T47D (cell line): ENCODE measurements around the gene LMAN1L.
A peak's percentile ranks its signal among the peaks of the same experiment; 100 is the strongest.

Source experiments
- DNase-seq, 2 experiments: peaks; one replicate each; pipeline versions ENCODE4 v3.0.0 to v3.0.0-alpha.2; 2011 to 2012; ENCODE audit warnings: low read depth in 1 of 2, low spot score in 1 of 2
- JUND ChIP-seq: IDR thresholded peaks from 2 replicates; pipeline ENCODE4 v1.6.1; 2012; ENCODE audit warnings: low read depth
- in situ Hi-C: cut with HindIII; loops from 2 replicates; pipeline ENCODE4 v1.10.0; 2016; ENCODE audit warnings: low sequenced_read_pairs, low pct_unique_long_range_greater_than_20kb

Gene LMAN1L

DNA sequence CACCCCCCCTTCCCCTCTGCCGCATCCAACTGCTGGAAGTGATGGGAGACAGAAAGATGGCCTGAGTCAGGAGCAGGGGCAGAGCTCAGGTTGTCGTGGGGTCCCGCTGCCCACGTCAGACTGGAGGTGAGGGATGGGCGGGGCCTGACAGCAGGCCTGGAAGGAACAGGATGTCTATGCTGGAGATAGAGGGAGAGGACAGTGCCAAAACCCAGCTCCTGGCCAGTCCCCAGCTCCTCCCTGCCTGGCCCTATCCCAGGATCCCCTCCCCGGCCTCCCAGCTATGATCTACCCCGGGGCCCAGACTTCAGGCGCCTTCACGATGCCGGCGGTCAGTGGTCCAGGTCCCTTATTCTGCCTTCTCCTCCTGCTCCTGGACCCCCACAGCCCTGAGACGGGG, at the start of gene LMAN1L:
LMAN1L (plus strand) TSS at position 303 of the 400 bp plus-strand sequence; CDS start at position 323, 20 bp downstream.
- DNase-seq = no peak
- no peak for TF ChIP-seq JUND
- in situ Hi-C loops = no loop called here

DNA sequence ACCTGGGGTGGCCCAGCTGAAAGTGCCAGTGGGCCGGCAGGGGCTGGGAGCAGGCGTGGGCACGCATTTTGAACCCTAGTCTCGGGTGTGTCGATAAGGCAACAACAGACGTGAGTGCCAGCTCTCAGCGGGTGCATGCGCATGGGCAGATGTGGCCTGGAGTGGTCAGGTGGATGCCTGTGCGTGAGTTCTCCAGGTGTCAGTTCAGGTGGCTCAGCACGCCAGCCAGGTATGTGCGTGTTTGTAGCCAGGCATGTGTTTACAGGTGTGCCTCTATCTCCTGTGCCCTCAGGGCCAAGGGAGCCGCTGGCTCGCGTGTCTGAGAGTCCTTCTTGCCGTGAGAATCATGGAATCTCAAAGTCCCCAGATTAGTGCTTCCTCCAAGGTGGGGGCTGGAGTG, 49.2 kb upstream of the LMAN1L start:
- TF ChIP-seq JUND = no peak
- in situ Hi-C loops = no loop called here
- DNase-seq = peak; percentile 51 to 74

DNA sequence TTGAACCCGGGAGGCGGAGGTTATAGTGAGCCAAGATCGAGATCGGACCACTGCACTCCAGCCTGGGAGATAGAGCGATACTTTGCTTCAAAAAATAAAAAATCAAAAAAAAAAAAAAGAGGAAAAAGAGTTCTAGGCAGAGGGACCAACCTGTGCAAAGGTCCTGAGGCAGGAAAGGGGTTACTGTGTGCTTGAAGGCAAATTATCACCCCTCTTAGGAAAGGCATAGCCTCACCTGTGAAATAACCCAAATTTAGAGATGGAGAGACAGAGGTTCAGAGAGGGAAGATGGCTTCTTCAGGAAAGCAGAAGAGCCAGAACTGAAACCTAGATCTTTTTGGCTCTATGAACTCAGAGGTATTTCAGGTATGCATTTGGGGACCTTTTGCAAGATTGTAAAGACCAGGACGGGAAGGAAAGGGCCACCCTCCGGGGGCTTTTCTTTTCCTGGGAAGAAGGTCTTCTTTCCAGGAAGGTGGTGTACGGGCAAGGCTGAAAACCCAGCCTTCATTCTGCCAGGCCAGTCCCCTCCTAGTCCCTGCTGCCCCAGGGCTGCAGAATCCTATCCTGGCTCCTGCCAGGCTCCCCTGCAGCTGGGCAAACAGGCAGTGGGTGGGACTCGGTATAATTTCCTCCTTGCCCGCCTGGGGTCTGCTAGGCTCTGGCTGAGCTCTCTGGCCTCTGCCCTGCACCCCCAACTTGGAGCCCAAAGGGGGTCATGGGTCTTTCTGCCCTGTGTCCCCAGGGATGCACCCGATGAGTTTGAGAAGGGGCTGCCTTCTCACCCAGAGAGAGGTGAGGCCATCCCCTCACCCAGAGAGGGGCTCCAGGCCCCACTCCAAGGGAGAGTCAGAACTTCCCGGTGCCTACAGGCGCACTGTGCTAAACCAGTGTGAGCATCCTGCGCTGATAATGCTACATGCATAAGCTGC, 45.2 kb upstream of the LMAN1L start:
- TF ChIP-seq JUND = no peak
- DNase-seq = no peak
- in situ Hi-C loops = no loop called here

DNA sequence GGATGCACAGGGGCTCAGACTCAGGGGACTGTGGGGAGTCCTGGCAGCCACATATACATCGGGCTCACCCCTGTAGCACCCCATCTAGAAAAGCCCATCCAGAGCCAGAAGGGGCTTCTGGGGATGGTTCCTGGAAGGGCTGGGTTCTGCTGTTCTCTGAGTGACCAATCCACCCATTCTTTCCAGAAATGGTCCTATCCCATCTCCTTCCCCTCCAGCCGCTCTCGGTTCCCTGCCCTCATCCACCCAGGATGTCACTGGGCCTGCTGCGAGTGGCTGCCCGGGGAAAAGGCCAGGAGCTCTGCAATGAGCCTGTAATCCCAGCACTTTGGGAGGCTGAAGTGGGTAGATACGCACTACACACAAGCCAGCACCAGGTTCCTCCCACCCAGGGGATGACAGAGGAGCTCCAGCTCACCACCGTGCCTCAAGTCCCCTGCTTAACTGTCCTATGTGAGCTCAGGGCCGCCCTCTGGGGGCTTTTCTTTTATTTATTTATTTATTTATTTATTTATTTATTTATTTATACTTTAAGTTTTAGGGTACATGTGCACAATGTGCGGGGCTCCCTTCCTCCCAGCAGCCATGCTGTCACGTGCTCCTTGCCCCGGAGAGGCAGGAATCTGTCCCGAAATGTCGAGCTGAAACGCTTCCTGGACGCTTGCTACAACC, 44.4 kb upstream of the LMAN1L start:
- in situ Hi-C loops = no loop called here
- TF ChIP-seq JUND = no peak
- no peak for DNase-seq

DNA sequence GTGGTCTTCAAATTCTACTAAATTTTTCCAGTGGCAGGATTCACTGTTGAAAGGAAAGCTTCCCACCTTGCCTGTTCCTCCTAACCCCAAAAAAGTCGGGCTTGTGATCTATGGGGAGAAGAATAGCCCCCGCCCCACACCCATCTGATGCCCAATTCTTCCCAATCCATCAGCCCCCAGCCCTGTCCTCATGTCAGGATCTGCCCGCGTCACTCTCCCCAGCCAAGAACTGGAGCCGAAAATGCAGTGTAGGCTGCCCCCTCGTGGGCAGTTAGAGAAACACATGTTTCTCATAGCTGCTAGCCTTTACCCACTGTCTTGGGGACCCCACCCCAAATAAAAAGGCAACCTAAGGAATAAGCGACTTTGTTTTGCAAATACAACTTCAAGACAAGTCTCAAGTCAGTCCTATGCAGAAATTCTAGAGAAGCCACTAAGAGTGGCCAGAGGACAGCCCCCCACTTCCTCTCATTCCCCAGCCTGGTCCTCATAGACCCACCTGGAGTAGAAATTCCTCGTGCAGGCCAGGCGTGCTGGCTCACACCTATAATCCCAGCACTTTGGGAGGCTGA, 43.8 kb upstream of the LMAN1L start:
- TF ChIP-seq JUND = no peak
- peak; percentile 69 to 81 for DNase-seq
- in situ Hi-C loops = no loop called here

DNA sequence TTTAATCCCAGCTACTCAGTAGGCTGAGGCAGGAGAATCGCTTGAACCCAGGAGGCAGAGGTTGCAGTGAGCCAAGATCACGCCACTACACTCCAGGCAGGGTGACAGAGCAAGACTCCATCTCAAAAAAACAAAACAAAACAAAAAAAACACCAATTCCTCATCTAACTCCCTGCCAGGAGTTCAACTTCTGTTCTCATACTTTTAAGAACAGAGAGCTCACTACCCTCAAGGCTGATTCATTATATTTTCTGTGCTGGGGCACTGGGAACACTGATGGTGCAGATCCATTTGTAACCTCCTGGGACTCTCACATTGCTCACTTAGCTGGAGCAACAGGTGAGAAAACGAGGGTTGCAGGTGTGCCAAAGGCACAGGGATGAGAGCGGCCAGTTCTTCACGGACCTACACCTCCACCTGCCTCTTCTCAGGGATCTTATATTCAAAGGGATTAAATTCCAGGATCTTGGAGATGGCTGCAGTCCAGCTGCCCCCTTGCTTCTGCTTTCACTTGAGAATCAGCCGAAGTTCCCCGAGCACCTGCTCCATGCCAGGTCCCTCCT, 43.1 kb upstream of the LMAN1L start:
- in situ Hi-C loops = no loop called here
- no peak for DNase-seq
- no peak for TF ChIP-seq JUND

DNA sequence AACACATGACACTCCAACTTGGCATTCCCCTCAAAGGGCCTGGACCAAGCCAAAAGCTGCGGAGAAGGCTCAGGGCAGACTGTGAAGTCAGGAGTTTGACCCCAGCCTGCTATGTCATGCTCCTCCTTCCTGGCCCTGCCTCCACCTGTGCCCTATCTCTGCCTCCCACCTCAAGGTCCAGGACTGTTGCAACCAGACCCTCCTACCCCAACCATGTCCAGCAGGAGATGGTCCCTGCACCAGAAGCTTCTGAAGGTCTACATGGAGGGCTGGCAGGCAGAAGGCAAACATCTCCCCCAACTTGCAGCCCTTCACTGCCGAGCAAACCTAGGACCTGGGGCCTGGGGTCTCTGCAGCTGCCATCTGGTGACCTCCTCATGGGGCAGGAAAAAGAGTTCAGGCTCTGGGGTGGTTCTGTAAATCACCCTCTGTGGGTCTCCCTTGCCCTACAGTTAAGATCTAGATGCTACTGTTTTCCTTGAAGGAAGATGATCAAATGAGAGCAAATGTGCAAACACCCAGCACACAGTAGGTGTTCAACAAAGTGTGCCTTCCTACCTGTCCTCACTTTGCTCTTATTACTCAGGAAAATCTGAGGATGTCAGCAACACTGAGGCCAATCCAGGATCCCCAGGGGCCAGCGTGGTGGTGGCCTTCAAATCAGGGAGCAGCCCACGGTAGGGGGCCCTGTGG, 42.3 kb upstream of the LMAN1L start:
- no peak for TF ChIP-seq JUND
- DNase-seq = no peak
- in situ Hi-C loops = no loop called here

DNA sequence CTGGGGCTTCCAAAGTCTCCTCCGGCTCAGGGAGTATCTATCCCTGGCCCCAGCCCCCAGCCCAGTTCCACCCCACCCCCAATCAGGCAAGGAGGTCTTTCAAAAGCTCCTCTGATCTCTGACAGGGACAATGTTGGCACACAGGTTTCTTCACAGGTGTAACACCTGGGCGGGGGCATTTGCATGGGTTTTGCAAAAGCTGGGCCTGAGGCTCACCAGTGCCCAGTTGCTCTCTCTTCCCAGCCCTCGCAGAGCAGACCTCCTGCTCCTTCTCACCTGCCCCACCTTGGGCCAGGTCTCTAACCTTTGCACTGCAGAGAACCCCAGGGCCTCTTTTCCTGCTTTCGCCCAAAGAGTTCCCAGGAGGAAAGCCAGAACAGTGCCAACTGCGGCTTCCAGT, 39.3 kb upstream of the LMAN1L start:
- TF ChIP-seq JUND = no peak
- DNase-seq = no peak
- in situ Hi-C loops = no loop called here

DNA sequence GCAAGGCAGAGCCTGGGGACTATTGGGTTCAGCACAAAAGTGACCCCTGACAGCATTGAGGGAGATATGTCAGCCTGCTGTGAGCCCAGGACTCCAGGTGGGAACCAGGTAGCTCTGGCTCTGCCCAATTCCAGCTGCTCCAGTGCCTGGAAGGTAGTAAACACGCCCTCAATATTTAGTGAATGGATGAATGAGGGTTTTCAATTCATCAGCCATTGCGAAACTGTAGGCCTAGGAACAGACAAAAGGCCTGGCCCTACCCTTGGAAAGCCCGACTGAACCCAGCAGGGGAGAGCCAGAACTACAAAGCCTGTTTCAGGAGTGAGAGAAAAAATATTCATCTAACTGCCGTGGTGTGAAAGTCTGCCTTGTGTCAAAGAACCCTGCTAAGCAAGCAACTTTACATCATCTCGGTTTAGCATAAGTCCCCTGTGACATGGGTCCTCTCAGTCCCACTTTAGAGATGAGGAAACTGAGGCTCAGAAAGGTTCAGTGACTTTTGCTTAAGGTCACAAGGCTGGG, 38.8 kb upstream of the LMAN1L start:
- no peak for DNase-seq
- in situ Hi-C loops = no loop called here
- TF ChIP-seq JUND = no peak

DNA sequence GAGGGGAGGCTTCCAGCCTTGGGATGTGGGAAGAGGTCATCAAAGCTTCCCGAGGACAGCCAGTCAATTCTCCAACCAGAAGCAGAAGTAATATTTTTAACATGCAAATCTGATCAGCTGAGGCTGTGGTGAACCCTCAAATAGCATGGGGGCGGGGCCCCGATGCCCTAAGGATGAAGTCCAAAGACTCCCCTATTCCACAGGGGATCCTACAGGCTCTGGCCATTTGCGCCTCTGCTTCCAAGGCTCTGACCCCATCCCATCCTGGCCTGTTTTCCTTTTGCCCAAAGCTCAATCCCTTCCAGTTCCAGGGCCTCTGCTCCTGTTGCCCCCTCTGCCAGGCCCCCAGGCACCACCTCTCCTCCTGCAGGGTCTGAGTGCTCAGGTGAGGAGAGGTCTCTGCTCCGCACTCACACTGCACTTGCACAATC, 37.5 kb upstream of the LMAN1L start:
- no peak for TF ChIP-seq JUND
- in situ Hi-C loops = no loop called here
- DNase-seq = no peak

DNA sequence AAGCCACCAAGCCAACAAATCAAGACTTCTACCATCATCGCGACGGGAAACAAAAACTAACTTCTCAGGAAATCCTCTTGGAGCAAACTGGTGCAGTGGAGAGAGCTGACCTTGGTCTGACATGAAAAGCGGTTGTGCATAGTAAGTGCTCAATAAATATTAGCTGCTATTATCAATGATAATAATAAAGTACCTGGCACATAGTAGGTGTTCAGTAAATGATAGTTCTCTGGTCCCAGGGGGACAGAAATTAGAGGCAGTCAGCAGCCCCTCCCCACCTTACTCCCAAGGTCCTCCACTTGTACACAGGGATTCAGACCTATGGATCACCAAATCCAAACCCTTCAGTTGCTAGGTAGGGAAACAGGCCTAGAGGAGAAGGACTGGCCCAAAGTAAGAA, 36.7 kb upstream of the LMAN1L start:
- no peak for TF ChIP-seq JUND
- no peak for DNase-seq
- in situ Hi-C loops = no loop called here

DNA sequence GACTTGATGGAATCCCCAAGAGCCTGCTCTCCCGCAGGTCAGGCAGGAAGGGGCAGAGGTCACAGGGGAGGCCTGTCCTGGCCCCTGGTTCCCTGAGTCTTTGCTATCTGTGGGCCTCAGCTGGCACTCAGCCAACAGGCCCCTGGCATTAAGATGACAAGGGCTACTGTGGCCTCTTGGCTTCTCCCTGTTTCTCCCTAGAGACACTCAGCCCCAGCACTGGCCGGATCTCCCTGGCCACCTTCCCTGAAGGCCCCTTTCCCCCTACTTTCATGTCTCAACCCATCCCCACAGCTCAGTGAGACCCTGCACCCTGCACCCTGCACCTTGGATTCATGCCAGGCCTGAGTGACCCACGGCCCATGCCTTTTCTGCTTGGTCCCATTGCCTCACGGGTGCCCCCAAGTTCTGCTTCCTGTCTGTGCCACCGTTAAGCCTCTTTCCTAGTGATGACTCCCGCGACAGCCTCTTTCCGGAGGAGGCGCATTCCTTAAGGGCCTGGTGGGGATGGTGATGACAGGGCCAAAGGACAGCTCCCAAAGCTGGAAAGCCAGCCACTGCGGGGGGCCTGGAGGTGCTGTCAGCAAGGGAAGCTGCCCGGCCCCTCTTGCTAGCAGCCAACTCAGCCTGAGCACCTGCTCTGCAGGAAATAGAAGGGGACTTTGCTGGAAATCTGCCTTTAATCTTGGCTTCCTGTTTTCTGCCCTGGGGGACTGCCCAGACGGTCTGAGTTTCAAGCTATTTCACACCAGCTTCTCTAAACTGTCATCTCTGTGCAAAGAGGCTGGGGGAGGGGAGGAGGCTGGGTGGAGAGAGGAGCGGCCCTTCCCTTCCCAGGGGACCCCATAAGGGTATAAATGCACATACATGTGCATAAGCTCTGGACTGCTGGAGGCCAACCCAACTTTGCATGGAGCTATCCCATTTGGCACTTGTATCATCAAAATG, 35.5 kb upstream of the LMAN1L start:
- no peak for TF ChIP-seq JUND
- DNase-seq = no peak
- in situ Hi-C loops = no loop called here
